NB4 (cell line): Measurements from ENCODE around the gene TRDN.

Experiments used
- MAX ChIP-seq: IDR thresholded peaks from 2 replicates; pipeline ENCODE4 v1.6.1; 2011; ENCODE audit warnings: low read depth, low read length
- TF ChIP-seq, protein P1 (sequence below): IDR thresholded peaks from one replicate; pipeline ENCODE4 v1.5.1; 2012; ENCODE audit warnings: low read depth, low read length

- TF ChIP-seq, protein P1, sequence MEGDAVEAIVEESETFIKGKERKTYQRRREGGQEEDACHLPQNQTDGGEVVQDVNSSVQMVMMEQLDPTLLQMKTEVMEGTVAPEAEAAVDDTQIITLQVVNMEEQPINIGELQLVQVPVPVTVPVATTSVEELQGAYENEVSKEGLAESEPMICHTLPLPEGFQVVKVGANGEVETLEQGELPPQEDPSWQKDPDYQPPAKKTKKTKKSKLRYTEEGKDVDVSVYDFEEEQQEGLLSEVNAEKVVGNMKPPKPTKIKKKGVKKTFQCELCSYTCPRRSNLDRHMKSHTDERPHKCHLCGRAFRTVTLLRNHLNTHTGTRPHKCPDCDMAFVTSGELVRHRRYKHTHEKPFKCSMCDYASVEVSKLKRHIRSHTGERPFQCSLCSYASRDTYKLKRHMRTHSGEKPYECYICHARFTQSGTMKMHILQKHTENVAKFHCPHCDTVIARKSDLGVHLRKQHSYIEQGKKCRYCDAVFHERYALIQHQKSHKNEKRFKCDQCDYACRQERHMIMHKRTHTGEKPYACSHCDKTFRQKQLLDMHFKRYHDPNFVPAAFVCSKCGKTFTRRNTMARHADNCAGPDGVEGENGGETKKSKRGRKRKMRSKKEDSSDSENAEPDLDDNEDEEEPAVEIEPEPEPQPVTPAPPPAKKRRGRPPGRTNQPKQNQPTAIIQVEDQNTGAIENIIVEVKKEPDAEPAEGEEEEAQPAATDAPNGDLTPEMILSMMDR = no peak
- no peak for TF ChIP-seq MAX
Observed at GRCh38 chr6:123632641-123633040, 4.1 kb downstream of the TRDN start.
